LNCAP (cell line): ENCODE measurements around the gene FANCI.

Experiments
- TF ChIP-seq, protein P1 (sequence below): fragments of 450-650 bp; IDR thresholded peaks from 2 replicates; pipeline ENCODE4 v1.5.1; 2017; ENCODE audit warnings: mild to moderate bottlenecking

FANCI gene

DNA sequence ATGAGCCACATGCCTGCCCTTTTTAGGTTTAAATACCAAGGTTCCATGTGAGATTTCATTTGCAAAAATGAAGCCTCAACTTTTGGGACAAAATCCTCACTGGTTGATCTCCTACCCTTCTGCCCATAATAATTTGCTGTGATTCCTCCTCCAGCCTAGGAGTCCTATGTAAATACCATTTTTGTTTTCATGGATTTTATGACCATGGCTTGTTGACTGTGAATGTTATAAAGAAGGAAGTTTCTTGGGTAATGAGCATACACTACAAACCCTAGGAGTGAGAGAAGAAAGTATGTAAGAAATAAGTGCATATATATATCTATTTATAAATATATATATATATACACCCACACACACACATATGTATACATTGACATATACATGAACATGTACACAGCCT is 35.5 kb upstream of the FANCI start:
- TF ChIP-seq, protein P1, sequence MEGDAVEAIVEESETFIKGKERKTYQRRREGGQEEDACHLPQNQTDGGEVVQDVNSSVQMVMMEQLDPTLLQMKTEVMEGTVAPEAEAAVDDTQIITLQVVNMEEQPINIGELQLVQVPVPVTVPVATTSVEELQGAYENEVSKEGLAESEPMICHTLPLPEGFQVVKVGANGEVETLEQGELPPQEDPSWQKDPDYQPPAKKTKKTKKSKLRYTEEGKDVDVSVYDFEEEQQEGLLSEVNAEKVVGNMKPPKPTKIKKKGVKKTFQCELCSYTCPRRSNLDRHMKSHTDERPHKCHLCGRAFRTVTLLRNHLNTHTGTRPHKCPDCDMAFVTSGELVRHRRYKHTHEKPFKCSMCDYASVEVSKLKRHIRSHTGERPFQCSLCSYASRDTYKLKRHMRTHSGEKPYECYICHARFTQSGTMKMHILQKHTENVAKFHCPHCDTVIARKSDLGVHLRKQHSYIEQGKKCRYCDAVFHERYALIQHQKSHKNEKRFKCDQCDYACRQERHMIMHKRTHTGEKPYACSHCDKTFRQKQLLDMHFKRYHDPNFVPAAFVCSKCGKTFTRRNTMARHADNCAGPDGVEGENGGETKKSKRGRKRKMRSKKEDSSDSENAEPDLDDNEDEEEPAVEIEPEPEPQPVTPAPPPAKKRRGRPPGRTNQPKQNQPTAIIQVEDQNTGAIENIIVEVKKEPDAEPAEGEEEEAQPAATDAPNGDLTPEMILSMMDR, result no peak

DNA sequence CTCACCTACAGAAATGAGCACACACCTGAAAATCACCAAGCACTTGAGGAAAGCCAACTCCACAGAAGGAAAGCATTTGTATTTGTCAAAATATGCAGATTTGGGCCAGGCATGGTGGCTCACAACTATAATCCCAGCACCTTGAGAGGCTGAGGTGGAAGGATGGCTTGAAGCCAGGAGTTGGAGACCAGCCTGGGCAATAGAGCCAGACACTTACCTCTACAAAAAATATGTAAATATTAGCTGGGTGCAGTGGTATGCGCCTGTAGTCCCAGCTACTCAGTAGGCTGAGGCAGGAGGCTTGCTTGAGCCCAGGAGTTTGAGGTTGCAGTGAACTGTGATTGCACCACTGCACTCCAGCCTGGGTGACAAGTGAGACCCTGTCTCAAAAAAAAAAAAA is 34.7 kb upstream of the FANCI start:
- TF ChIP-seq, protein P1, result no peak

DNA sequence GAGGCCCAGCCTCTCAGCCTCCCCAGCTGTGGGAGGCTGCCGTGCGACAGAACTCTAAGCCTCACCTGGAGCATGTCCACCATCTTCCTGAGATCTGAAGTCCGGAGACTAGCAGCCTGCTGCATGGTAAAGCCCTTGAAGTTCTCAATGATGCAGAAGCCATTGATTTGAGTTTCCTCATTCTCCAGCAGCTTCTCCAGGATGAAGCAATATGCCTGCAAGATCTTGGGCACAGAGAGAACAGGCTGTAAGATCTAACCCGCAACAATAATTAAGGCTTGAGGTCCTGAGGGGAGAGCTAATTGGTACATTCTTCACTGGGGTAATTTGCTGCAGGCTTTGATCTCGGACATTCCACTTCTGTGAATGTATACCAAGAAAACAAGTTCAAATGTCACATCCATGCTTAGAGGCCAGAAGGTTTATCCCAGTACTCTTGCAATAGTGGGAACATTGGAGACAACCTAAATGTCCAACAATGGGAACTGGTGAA is 32.1 kb upstream of the FANCI start:
- TF ChIP-seq, protein P1, result no peak

DNA sequence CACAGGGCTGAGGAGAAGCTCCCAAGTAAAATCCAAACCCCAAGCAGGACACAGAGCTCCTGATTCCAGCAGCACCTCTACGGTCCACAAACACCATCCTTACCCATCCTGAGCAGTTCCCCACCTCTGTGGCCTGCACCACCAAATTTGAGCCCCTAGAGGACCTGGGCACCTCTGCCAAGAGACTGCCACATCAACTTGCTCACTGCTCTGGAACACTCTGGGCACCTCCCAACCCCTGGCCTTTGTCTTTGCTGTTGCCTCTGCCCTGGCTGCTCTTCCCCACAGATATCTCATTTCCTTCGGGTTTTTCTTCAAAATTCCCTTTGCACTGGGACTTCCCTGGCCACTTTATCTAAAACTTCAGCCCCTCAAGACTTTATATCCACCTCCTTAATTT is 28.2 kb upstream of the FANCI start:
- TF ChIP-seq, protein P1, result no peak

DNA sequence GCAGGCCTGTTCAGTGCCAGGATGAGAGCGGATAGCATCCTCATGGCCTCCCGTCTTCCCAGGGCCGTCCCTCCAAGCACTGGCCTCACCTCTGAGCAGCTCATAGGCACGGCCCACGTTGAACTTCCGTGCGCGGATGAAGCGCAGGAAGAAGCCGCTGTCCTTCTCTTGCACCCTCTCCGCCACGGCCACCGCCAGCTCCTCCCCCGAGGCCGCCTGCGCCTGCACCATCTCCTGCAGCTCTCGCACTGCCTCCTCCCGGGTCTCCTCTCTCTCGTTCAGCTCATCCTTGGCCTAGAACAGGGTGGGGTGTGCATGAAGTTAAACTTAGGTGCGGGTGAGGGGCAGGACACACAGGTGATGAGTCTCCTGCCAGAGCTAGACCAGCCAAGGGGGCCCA is 26.7 kb upstream of the FANCI start:
- TF ChIP-seq, protein P1, result no peak

DNA sequence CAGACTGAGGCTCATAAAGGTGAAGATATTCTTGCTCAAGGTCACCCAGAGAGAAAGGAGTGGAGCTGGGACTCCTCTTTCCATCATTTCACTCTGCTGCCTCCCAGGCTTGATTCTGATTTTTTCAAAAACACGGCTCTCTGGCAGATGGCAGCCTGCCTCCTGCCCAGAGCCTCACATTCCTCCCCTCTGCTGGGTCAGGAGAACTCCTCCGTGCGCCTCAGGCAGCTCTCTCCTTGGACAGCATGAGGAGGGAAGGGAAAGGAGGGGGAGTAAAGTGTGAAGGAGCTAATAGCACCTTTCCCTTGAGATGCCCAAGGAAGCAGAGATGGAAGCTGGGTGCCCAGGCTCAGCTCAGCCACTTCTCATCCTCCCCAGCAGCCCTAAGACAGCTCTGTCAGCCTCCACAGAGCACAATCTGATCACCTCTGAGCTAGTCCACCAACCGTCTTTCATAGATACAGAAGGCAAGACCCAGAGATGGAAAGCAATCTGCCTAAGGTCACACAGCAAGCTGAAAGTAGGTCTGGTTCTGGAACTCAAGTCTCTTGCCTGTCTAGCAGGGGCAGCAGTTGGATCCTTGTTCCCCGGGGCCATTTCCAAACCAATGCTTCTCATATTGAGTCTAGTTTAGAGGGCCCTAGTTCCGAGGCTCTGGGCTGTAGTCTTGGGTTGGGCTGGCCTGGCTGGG is 25.9 kb upstream of the FANCI start:
- TF ChIP-seq, protein P1, result no peak

DNA sequence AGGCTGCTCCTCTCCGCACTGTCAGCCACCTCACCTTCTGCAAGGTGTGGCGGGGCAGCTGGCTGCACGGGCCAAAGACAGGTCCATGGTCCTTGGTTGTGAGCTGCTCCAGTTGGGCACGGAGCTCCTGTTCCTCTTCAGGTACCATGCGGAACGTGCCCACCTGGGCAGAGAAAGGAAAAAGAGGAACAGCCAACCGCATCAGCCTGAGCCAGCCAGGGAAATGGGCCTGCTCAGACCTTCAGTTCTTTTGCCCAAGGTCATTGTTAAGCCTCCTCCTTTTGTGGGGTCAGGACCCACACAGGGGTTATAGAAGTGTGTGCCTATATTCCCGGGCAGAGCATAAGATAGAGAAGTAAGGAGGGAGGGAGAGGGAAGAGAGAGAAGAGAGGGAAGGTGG is 25.2 kb upstream of the FANCI start:
- TF ChIP-seq, protein P1, result no peak

DNA sequence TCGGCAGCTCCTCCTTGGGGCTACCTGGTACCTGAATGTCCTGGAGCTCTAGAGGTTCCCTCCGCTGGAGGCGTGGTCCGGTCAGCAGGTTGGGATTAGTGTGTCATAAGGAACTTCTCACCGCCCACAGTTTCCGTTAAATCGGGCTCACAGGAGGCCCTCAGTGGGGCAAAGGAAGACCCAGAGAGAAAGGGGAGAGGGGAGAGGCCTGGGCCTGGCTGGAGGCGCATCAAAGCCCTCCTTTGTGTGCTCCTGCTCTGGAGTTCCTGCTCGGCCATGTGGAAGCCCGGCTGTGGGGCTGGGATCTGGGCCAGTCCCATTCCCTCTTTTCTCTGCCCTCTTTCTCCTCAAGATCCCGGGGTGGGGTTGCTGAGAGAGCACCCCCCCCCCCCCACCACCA is 22.2 kb upstream of the FANCI start, which contains the start of gene RLBP1:
TSS of gene RLBP1 (minus strand) at position 37 of the 400 bp plus-strand sequence. CDS start 2,604 bp downstream, outside the sequence.
- TF ChIP-seq, protein P1, result no peak
